Measurements from ENCODE around the gene FHOD1. TPM values are rescaled to one million over a fixed set of nuclear protein-coding genes. Genes with fewer than 3 reads are reported as not detected.

FHOD1 gene
- total and polyA plus RNA-seq, 9 of the 15 experiments (the other 6 are each of a cell fraction or from before 2014, with no cell fraction given) = 18.7 to 126 (median 32.3) TPM

DNA sequence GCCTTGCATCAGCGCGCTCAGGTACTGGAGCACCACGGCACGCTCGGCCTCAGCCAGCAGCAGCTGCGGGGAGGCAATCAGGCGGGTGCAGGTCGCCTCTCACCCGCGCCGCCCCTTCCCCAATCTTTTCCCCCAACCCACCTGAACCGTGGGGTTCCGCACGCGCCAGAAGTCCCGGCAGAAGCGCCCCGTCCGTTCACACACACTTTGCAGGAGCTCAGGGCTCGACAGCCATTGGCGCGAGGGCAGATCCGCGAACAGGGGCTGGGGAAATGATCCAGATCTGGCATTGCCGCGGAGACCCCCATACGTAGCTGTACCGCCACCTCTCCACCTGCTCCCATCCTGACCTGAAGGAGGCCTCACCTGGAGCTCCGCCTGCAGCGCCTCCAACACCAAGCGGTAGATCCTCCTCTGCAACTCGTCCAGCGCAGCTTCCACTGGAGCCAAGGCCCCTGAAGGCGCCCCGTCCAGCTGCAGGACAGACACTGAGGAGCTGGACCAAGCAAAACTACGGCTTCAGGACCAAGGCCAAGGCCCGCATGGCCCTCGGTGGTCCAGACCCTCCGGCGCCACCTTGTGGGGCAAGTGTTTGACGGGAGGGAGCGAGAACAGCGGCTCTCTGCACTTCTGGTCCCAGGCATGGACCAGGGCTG is 62.2 kb downstream of the FHOD1 start (continued):
- TF ChIP-seq MAZ (CRISPR knock-in tag; conservative IDR thresholded peaks at IDR 0.05 in 1 of 2, IDR thresholded peaks at IDR 0.05 in 1 of 2) = peak in 1 of 2 experiments; percentile 97; a peak in 2 of 4 replicates
- TF ChIP-seq SREBF1 (IDR thresholded peaks at IDR 0.05; ENCODE audit: borderline replicate concordance, low read depth, low read length) = no peak
- TF ChIP-seq KAT7 (CRISPR knock-in tag; IDR thresholded peaks at IDR 0.05; ENCODE audit: borderline replicate concordance) = peak; percentile 93; the same call in 1 of the 2 replicates
- peak; percentile 65; the same call in 1 of the 2 replicates for TF ChIP-seq ZNF24 (IDR thresholded peaks at IDR 0.05)
- peak; percentile 93 for TF ChIP-seq ZNF224 (CRISPR knock-in tag; IDR thresholded peaks at IDR 0.05)
- peak; percentile 63; the same call in 1 of the 2 replicates for TF ChIP-seq ZNF12 (CRISPR knock-in tag; IDR thresholded peaks at IDR 0.05)
- TF ChIP-seq, protein P1, sequence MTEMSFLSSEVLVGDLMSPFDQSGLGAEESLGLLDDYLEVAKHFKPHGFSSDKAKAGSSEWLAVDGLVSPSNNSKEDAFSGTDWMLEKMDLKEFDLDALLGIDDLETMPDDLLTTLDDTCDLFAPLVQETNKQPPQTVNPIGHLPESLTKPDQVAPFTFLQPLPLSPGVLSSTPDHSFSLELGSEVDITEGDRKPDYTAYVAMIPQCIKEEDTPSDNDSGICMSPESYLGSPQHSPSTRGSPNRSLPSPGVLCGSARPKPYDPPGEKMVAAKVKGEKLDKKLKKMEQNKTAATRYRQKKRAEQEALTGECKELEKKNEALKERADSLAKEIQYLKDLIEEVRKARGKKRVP (CRISPR knock-in tag; IDR thresholded peaks at IDR 0.05) = no peak
- no peak for TF ChIP-seq RBM15 (IDR thresholded peaks at IDR 0.05; ENCODE audit: insufficient read depth, low read length)
- TF ChIP-seq TSC22D4 (tag; IDR thresholded peaks at IDR 0.05) = no peak
- peak; percentile 65 for TF ChIP-seq SMARCB1 (IDR thresholded peaks at IDR 0.05; ENCODE audit: insufficient read length, low read depth)
- peak in 1 of 2 experiments; percentile 75; a peak in 1 of 3 replicates for TF ChIP-seq CBX3 (IDR thresholded peaks at IDR 0.05; ENCODE audit: borderline replicate concordance in 1 of 2, low read length in 2 of 2)
- TF ChIP-seq SAP30 (IDR thresholded peaks at IDR 0.05; ENCODE audit: borderline replicate concordance, insufficient read depth, low read depth, low read length, poor library complexity, severe bottlenecking) = peak; percentile 87
- TF ChIP-seq STAT5A (IDR thresholded peaks at IDR 0.05; ENCODE audit: borderline replicate concordance, low read length) = no peak
- TF ChIP-seq, protein P2, sequence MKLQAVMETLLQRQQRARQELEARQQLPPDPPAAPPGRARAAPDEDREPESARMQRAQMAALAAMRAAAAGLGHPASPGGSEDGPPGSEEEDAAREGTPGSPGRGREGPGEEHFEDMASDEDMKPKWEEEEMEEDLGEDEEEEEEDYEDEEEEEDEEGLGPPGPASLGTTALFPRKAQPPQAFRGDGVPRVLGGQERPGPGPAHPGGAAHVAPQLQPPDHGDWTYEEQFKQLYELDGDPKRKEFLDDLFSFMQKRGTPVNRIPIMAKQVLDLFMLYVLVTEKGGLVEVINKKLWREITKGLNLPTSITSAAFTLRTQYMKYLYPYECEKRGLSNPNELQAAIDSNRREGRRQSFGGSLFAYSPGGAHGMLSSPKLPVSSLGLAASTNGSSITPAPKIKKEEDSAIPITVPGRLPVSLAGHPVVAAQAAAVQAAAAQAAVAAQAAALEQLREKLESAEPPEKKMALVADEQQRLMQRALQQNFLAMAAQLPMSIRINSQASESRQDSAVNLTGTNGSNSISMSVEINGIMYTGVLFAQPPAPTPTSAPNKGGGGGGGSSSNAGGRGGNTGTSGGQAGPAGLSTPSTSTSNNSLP (IDR thresholded peaks at IDR 0.05; ENCODE audit: borderline replicate concordance, low read depth, low read length) = no peak
- TF ChIP-seq NR2F6 (CRISPR knock-in tag; IDR thresholded peaks at IDR 0.05) = no peak
- peak; percentile 74; the same call in 1 of the 2 replicates for TF ChIP-seq FOXK1 (CRISPR knock-in tag; IDR thresholded peaks at IDR 0.05; ENCODE audit: borderline replicate concordance)
- peak; percentile 29; the same call in 1 of the 2 replicates for TF ChIP-seq DPF2 (IDR thresholded peaks at IDR 0.05)
- 0 out of 2 replicates have a peak, but pooled peaks have one; percentile 19 for TF ChIP-seq ZNF644 (tag; IDR thresholded peaks at IDR 0.05; ENCODE audit: low read depth)
- TF ChIP-seq, protein P3, sequence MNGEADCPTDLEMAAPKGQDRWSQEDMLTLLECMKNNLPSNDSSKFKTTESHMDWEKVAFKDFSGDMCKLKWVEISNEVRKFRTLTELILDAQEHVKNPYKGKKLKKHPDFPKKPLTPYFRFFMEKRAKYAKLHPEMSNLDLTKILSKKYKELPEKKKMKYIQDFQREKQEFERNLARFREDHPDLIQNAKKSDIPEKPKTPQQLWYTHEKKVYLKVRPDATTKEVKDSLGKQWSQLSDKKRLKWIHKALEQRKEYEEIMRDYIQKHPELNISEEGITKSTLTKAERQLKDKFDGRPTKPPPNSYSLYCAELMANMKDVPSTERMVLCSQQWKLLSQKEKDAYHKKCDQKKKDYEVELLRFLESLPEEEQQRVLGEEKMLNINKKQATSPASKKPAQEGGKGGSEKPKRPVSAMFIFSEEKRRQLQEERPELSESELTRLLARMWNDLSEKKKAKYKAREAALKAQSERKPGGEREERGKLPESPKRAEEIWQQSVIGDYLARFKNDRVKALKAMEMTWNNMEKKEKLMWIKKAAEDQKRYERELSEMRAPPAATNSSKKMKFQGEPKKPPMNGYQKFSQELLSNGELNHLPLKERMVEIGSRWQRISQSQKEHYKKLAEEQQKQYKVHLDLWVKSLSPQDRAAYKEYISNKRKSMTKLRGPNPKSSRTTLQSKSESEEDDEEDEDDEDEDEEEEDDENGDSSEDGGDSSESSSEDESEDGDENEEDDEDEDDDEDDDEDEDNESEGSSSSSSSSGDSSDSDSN (IDR thresholded peaks at IDR 0.05; ENCODE audit: borderline replicate concordance in 1 of 2, low read depth in 2 of 2, low read length in 2 of 2) = peak; percentile 44 to 87; a peak in 1 of 4 replicates
- peak; percentile 36; the same call in 1 of the 2 replicates for TF ChIP-seq MECOM (CRISPR knock-in tag; IDR thresholded peaks at IDR 0.05)
- peak; percentile 52; the same call in 1 of the 2 replicates for TF ChIP-seq SMAD4 (CRISPR knock-in tag; conservative IDR thresholded peaks at IDR 0.05)

All from K562 (cell line).